Loucy (cell line): ENCODE data around the gene BRD9.

Experiments used
- H2AFZ ChIP-seq: fragments of 200-600 bp; sonication (generic); 2 replicates; pipeline ENCODE4 v1.6.0; 2016; ENCODE audit warnings: antibody characterized with exemption, mild to moderate bottlenecking, low read length, moderate library complexity
- H3F3A ChIP-seq: fragments of 200-600 bp; 2 replicates; pipeline ENCODE4 v1.6.0; 2016; ENCODE audit warnings: antibody characterized with exemption, low read depth, mild to moderate bottlenecking
- H3K27me3 ChIP-seq: fragments of 200-600 bp; sonication (generic); 2 replicates; pipeline ENCODE4 v1.6.1; 2014; ENCODE audit warnings: low read length, mild to moderate bottlenecking; ENCODE audit not compliant: insufficient read depth, poor library complexity, severe bottlenecking
- H3K36me3 ChIP-seq: fragments of 200-600 bp; sonication (generic); 2 replicates; pipeline ENCODE4 v1.6.1; 2016; ENCODE audit warnings: low read length; ENCODE audit not compliant: insufficient read depth
- H3K4me1 ChIP-seq: fragments of 200-600 bp; sonication (generic); 2 replicates; pipeline ENCODE4 v1.5.1; 2014; ENCODE audit warnings: low read length, mild to moderate bottlenecking; ENCODE audit not compliant: insufficient read depth, poor library complexity, severe bottlenecking
- H3K4me2 ChIP-seq: fragments of 200-600 bp; sonication (generic); 2 replicates; pipeline ENCODE4 v1.6.0; 2014; ENCODE audit warnings: antibody characterized with exemption, low read length, low read depth, mild to moderate bottlenecking; ENCODE audit not compliant: poor library complexity, severe bottlenecking
- H3K4me3 ChIP-seq: fragments of 200-600 bp; sonication (generic); 2 replicates; pipeline ENCODE4 v1.5.1; 2014; ENCODE audit warnings: low read length, mild to moderate bottlenecking, mixed read lengths; ENCODE audit not compliant: poor library complexity, severe bottlenecking
- H3K79me2 ChIP-seq: fragments of 200-600 bp; sonication (generic); 2 replicates; pipeline ENCODE4 v1.6.1; 2014; ENCODE audit warnings: low read length; ENCODE audit not compliant: insufficient read depth
- H3K9ac ChIP-seq: fragments of 200-600 bp; sonication (generic); 2 replicates; pipeline ENCODE4 v1.6.0; 2014; ENCODE audit warnings: mild to moderate bottlenecking, low read depth, low read length, moderate library complexity; ENCODE audit not compliant: poor library complexity, severe bottlenecking
- H3K9me2 ChIP-seq: fragments of 200-600 bp; sonication (generic); replicated peaks from 2 replicates; pipeline ENCODE4 v1.6.1; 2016; ENCODE audit warnings: low read depth, low read length, mixed read lengths
- H3K9me3 ChIP-seq: fragments of 200-600 bp; sonication (generic); 2 replicates; pipeline ENCODE4 v1.6.1; 2014; ENCODE audit warnings: mild to moderate bottlenecking, antibody characterized with exemption, low read length, low read depth; ENCODE audit not compliant: insufficient read depth
- H4K20me1 ChIP-seq: fragments of 200-600 bp; sonication (generic); 2 replicates; pipeline ENCODE4 v1.6.0; 2014; ENCODE audit warnings: antibody characterized with exemption, low read length, mild to moderate bottlenecking; ENCODE audit not compliant: insufficient read depth, poor library complexity, severe bottlenecking
- EZH2phosphoT487 ChIP-seq: fragments of 200-600 bp; IDR thresholded peaks from 2 replicates; pipeline ENCODE4 v1.6.1; 2018; ENCODE audit warnings: antibody characterized with exemption, mild to moderate bottlenecking, moderate library complexity, borderline replicate concordance
- TF ChIP-seq, protein P1 (sequence below): fragments of 200-600 bp; sonication (generic); conservative IDR thresholded peaks from 2 replicates; pipeline ENCODE4 v1.5.1; 2014; ENCODE audit warnings: mild to moderate bottlenecking, antibody characterized with exemption, low read length

BRD9 gene

DNA sequence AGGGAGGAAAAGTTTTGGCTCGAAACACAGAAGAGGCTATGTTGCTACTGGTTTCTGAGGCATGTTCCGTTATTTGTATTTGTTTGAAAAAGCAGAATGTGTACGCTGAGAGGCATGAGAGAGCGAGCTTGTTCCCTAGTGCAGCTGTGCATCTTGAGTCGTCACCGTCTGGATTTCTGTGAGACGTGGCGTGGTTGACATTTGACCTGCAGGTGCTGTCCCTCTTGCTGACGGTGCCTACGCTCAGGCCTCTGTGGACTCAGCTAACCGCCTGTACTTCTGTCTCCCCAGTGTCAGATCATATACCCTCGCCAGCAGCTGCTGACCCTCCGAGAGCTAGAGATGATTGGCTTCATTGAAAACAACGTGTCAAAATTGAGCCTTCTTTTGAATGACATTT lies 21.6 kb upstream of the BRD9 start:
- Histone ChIP-seq H3K36me3 (peaks cover 25% of the 10 kb centered on the region; the same call in 1 of the 2 replicates), H3K79me2 (no peaks in the 10 kb centered on the region), H3K4me3 (no peak overlapping the region), H4K20me1 (no peaks in the 10 kb centered on the region), H3K9me3 (no peaks in the 10 kb centered on the region), H3F3A (no peaks in the 10 kb centered on the region), H3K9me2 (no peaks in the 10 kb centered on the region), H3K4me1 (no peaks in the 10 kb centered on the region), H3K4me2 (no peak overlapping the region), H3K9ac (no peak overlapping the region), H2AFZ (no peak overlapping the region), H3K27me3 (no peaks in the 10 kb centered on the region)
- TF ChIP-seq EZH2phosphoT487, result no peak
- TF ChIP-seq, protein P1, sequence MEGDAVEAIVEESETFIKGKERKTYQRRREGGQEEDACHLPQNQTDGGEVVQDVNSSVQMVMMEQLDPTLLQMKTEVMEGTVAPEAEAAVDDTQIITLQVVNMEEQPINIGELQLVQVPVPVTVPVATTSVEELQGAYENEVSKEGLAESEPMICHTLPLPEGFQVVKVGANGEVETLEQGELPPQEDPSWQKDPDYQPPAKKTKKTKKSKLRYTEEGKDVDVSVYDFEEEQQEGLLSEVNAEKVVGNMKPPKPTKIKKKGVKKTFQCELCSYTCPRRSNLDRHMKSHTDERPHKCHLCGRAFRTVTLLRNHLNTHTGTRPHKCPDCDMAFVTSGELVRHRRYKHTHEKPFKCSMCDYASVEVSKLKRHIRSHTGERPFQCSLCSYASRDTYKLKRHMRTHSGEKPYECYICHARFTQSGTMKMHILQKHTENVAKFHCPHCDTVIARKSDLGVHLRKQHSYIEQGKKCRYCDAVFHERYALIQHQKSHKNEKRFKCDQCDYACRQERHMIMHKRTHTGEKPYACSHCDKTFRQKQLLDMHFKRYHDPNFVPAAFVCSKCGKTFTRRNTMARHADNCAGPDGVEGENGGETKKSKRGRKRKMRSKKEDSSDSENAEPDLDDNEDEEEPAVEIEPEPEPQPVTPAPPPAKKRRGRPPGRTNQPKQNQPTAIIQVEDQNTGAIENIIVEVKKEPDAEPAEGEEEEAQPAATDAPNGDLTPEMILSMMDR, result no peak

DNA sequence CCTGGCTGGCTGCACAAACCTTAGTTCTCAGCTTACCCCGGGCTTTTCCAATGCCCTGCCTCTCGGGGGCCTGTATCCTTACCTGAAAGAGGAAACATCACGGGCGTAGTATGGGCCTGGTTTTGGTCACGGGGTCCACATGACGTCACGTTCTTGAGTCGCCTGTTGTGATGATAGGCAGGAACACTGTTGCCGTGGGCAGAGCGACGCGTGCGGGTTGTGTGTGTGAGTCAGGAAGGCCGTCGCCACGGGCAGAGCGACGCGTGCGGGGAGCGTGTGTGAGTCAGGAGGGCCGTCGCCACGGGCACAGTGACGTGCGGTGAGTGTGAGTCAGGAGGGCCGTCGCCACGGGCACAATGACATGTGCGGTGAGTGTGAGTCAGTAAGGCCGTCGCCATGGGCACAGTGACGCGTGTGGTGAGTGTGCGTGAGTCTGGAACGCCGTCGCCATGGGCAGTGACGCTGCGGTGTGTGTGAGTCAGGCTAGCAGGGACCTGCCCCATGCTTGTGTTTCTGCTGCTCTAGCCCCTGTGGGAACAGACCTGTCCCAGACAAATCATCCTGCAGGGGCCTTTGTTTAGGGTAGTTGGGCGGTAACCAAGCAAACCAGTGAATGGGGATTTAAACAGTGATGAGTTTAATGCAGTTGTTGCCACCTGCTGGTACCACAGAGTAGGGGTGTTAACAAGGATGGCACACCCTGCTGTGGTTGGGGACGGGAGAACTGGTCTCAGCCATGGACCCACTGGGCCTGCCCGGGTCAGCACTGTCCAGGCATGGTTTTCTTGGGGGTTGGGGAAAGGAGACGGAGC lies 19.9 kb upstream of the BRD9 start:
- Histone ChIP-seq H3K9me3 (no peaks in the 10 kb centered on the region), H3F3A (no peaks in the 10 kb centered on the region), H3K4me2 (no peak overlapping the region), H3K4me3 (no peak overlapping the region), H3K4me1 (no peaks in the 10 kb centered on the region), H3K9ac (no peak overlapping the region), H3K9me2 (no peaks in the 10 kb centered on the region), H3K27me3 (no peaks in the 10 kb centered on the region), H2AFZ (no peak overlapping the region), H4K20me1 (no peaks in the 10 kb centered on the region), H3K36me3 (peaks cover 39% of the 10 kb centered on the region; the same call in 1 of the 2 replicates), H3K79me2 (no peaks in the 10 kb centered on the region)
- TF ChIP-seq, protein P1, result peak; percentile 50
- no peak for TF ChIP-seq EZH2phosphoT487

DNA sequence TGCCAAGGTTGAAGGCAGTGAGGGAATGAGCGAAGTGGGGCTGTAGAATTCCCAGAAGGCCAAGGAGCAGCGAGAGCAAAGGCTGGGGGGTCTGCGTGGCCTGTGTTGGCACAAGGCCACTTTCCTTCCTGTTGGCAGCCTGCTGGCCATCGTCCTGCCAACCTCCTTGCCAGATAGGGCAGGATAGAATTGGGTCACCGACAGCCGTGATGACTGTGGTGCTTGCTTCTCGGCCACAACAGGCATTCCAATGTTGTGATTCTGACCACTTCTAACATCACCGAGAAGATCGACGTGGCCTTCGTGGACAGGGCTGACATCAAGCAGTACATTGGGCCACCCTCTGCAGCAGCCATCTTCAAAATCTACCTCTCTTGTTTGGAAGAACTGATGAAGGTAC lies 19.0 kb upstream of the BRD9 start:
- Histone ChIP-seq H3K36me3 (peaks cover 41% of the 10 kb centered on the region), H3K9me3 (no peaks in the 10 kb centered on the region), H3K4me1 (no peaks in the 10 kb centered on the region), H3K9me2 (no peaks in the 10 kb centered on the region), H4K20me1 (no peaks in the 10 kb centered on the region), H3F3A (no peaks in the 10 kb centered on the region), H2AFZ (no peak overlapping the region), H3K4me2 (no peak overlapping the region), H3K9ac (no peak overlapping the region), H3K4me3 (no peak overlapping the region), H3K79me2 (no peaks in the 10 kb centered on the region), H3K27me3 (no peaks in the 10 kb centered on the region)
- no peak for TF ChIP-seq EZH2phosphoT487
- TF ChIP-seq, protein P1, result no peak
